ENCODE results near the gene CELF2.

GRCh38 chr10:11109590-11109989 lies 91.9 kb downstream of the CELF2 start:
- TF ChIP-seq ZNF785 (tag by site-specific recombination; IDR thresholded peaks at IDR 0.05): no peak
- TF ChIP-seq ZBTB26 (tag by site-specific recombination; optimal IDR thresholded peaks at IDR 0.05): no peak
- no peak for TF ChIP-seq GLI4 (tag by site-specific recombination; IDR thresholded peaks at IDR 0.05)
